22Rv1 (cell line): Measurements from ENCODE around the gene SEMA6A.

Experiments
- CTCF ChIP-seq: fragments of 450-650 bp; IDR thresholded peaks from 2 replicates; pipeline ENCODE4 v1.5.1; 2017; ENCODE audit warnings: mild to moderate bottlenecking
- ZFX ChIP-seq: fragments of 450-650 bp; IDR thresholded peaks from 2 replicates; pipeline ENCODE4 v1.6.1; 2017; ENCODE audit warnings: antibody characterized with exemption, borderline replicate concordance

GRCh38 chr5:116402235-116402634 is 172.4 kb downstream of the SEMA6A start:
- no peak for TF ChIP-seq CTCF
- no peak for TF ChIP-seq ZFX
